Small intestine (tissue), 7 donors: ENCODE measurements around the gene NCBP1. TPM values are rescaled to one million over a fixed set of nuclear protein-coding genes. Genes with fewer than 3 reads are reported as not detected.

Experiments
- DNase-seq, 2 donors: peaks; one replicate each; pipeline versions ENCODE4 v3.0.0 to v3.0.0-alpha.2; 2013
- FAIRE-seq: peaks from 2 replicates; lab custom pipeline; 2012; peaks lifted over from hg19 to GRCh38; lab: Jason Lieb, UNC
- H3K27ac ChIP-seq, 3 donors: one replicate each; pipeline ENCODE4 v1.5.1; 2013; ENCODE audit warnings: low read length in 2 of 3, mild to moderate bottlenecking in 2 of 3, control low read depth in 1 of 3, inconsistent platforms in 1 of 3, low read depth in 1 of 3, moderate library complexity in 1 of 3
- H3K27me3 ChIP-seq, 3 donors: one replicate each; pipeline ENCODE4 v1.6.1; 2013; ENCODE audit warnings: low read length in 3 of 3, inconsistent platforms in 1 of 3; ENCODE audit not compliant: control insufficient read depth in 3 of 3, insufficient read depth in 3 of 3
- H3K36me3 ChIP-seq, 3 donors: one replicate each; pipeline ENCODE4 v1.6.1; 2013; ENCODE audit warnings: low read length in 3 of 3, inconsistent platforms in 1 of 3, low read depth in 1 of 3, mild to moderate bottlenecking in 1 of 3, moderate library complexity in 1 of 3; ENCODE audit not compliant: control insufficient read depth in 3 of 3, insufficient read depth in 2 of 3
- H3K4me1 ChIP-seq, 3 donors: one replicate each; pipeline ENCODE4 v1.6.1; 2013; ENCODE audit warnings: low read length in 2 of 3, inconsistent platforms in 1 of 3, low read depth in 1 of 3, mild to moderate bottlenecking in 1 of 3, moderate library complexity in 1 of 3; ENCODE audit not compliant: control insufficient read depth in 3 of 3, insufficient read depth in 2 of 3
- H3K4me3 ChIP-seq, 3 donors: one replicate each; pipeline ENCODE4 v1.5.1; 2013; ENCODE audit warnings: low read length in 3 of 3, control low read depth in 1 of 3, inconsistent platforms in 1 of 3, low read depth in 1 of 3, mild to moderate bottlenecking in 1 of 3, moderate library complexity in 1 of 3
- H3K9me3 ChIP-seq, 2 donors: one replicate each; pipeline ENCODE4 v1.6.1; 2013; ENCODE audit warnings: low read depth in 1 of 2, low read length in 1 of 2; ENCODE audit not compliant: control insufficient read depth in 2 of 2, insufficient read depth in 1 of 2
- WGBS, 3 donors: extraction: QIAGEN DNeasy Blood & Tissue Kit; methylation state at CpG; one replicate each; pipeline ENCODE4 v1.1.7; 2013; 5-methylcytosine and 5-hydroxymethylcytosine counted together
- polyA plus RNA-seq, 4 donors: library from polyadenylated mRNA; stranded (reverse) in 3 of 4; unstranded in 1 of 4; fragments of 200-250 nt in 3 of 4; fragments of 120-200 nt in 1 of 4; gene quantifications; one replicate each; pipeline versions ENCODE4 v1.2.1 to v1.2.3, GENCODE V29; 2013
- donor health status: healthy with polysubstance abuse.
- donor health status: control.
- donor health status: control.
- donor health status: Bipolar disorder and iron deficiency.
- donor health status: healthy.

NCBP1 gene
- polyA plus RNA-seq, 4 donors: 5.9 to 29.7 (median 11.0) TPM

DNA sequence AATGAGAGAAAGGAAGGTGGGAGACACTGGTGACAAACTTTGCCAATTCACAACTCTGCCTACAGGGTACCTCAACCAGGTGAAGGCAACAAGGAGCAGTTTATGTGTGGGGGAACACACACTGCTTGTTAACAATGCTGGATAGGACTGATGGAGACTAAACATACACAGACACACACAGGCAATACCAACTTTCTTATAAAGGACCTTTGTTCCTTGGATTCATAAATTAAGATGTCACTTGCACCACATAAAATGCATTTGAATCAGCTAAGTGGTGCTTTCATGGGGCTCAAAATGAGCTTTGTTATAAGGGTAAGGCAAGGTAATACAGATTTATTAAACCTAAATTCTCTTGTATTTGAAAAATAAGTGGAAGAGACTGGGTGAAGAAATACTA lies 4.5 kb upstream of the NCBP1 start:
- H3K9me3 ChIP-seq: no peaks in the 10 kb centered on the region
- FAIRE-seq (no peak), DNase-seq (no peak)
- no peaks in the 10 kb centered on the region for H3K27me3 ChIP-seq
- H3K27ac ChIP-seq: no peak overlapping the region
- no peaks in the 10 kb centered on the region for H3K36me3 ChIP-seq
- H3K4me1 ChIP-seq: peaks cover 0 to 6% (median 2%) of the 10 kb centered on the region in 3 donors
- no peak overlapping the region for H3K4me3 ChIP-seq

GRCh38 chr9:97630591-97630990 lies 3.0 kb upstream of the NCBP1 start:
- H3K27me3 ChIP-seq: no peaks in the 10 kb centered on the region
- no peak for FAIRE-seq
- H3K9me3 ChIP-seq: no peaks in the 10 kb centered on the region
- no peak overlapping the region for H3K27ac ChIP-seq
- DNase-seq: no peak
- peaks cover 0 to 3% (median 0%) of the 10 kb centered on the region in 3 donors for H3K36me3 ChIP-seq
- no peak overlapping the region for H3K4me3 ChIP-seq
- peaks cover 2 to 13% (median 7%) of the 10 kb centered on the region in 3 donors for H3K4me1 ChIP-seq

DNA sequence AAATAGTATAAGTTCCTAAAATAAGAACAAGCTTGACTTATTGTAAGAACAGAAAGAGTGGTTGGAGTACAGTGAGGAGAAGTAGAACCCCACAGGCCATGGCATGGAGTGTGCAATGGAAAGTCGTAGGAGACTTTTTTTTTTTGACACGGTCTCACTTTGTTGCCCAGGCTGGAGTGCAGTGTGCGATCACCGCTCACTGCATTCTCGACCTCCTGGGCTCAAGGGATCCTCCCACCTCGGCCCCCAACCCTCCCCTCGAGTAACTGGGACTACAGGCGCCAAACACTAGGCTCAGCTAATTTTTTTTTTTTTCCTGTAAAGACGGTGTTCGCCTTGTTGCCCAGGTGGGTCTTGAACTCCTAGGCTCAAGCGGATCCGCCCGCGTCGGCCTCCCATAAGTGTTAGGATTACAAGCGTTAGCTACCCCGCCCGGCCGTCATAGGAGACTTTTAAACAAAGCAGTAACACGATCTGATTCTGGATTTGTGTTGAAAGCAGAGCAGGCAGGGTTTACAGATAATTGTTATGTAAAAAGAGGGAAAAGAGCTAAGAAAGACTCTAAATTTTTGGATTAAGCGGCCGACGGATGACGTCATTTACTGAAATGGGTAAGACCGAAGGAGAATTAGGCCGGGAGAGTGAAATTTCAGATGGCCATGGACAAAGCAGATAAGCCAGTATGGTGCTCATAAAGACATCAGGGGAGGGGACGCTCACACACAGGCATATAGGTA lies 1.2 kb upstream of the NCBP1 start:
- FAIRE-seq (no peak), DNase-seq (peak in 1 of 2 donors; percentile 10)
- peaks cover 2 to 16% (median 7%) of the 10 kb centered on the region in 3 donors for H3K4me1 ChIP-seq
- WGBS, 3 donors: 1 to 2% (median 1%) methylated on average over 27 of the region's 27 CpGs
- no peaks in the 10 kb centered on the region for H3K9me3 ChIP-seq
- H3K36me3 ChIP-seq: peaks cover 0 to 3% (median 0%) of the 10 kb centered on the region in 3 donors
- peak overlapping the region; percentile 98 to 100 (median 99) for H3K27ac ChIP-seq
- no peaks in the 10 kb centered on the region for H3K27me3 ChIP-seq
- peak overlapping the region; percentile 53 to 94 (median 90) for H3K4me3 ChIP-seq

GRCh38 chr9:97633859-97634490 lies 354 bp downstream of the NCBP1 start:
- DNase-seq (peak in 1 of 2 donors; percentile 38), FAIRE-seq (no peak)
- H3K4me3 ChIP-seq: peak overlapping the region; percentile 85 to 94 (median 90)
- 0 to 1% (median 1%) methylated on average over 41 to 43 of the region's 43 CpGs for WGBS, 3 donors
- peak overlapping the region; percentile 98 to 100 (median 99) for H3K27ac ChIP-seq
- H3K9me3 ChIP-seq: no peaks in the 10 kb centered on the region
- no peaks in the 10 kb centered on the region for H3K27me3 ChIP-seq
- H3K36me3 ChIP-seq: peaks cover 0 to 3% (median 0%) of the 10 kb centered on the region in 3 donors
- H3K4me1 ChIP-seq: peaks cover 2 to 16% (median 4%) of the 10 kb centered on the region in 3 donors

DNA sequence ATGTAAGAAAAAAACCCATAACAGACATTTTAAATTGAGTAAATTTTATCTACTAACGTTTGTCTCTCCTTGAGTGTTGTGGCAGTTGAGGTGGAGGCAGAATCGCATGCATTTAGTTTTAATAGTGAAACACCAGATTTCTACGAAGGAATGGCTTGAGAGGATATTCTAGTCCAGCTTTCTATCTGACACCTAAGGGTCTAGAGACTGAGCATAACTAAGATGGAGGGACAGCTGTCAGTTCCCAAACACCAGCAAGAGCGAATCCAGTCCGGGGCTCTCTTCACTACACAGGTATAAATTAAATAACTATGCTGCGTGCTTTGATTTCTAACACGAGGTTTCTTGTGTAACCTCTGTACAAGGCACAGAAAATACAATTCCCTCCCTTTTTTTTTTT lies 1.4 kb downstream of the NCBP1 start:
- Histone ChIP-seq H3K9me3 (no peaks in the 10 kb centered on the region), H3K4me3 (peak overlapping the region in 2 of 3 donors; percentile 90 to 94), H3K27ac (peak overlapping the region in 1 of 3 donors; percentile 100), H3K4me1 (peaks cover 2 to 16% (median 4%) of the 10 kb centered on the region in 3 donors), H3K36me3 (peaks cover 0 to 3% (median 0%) of the 10 kb centered on the region in 3 donors), H3K27me3 (no peaks in the 10 kb centered on the region)
- FAIRE-seq (no peak), DNase-seq (no peak)
- WGBS, 3 donors: 58 to 69% (median 64%) methylated on average over 7 of the region's 7 CpGs

GRCh38 chr9:97636903-97637302 lies 3.3 kb downstream of the NCBP1 start:
- H3K27me3 ChIP-seq: no peaks in the 10 kb centered on the region
- H3K36me3 ChIP-seq: peaks cover 0 to 3% (median 0%) of the 10 kb centered on the region in 3 donors
- H3K4me3 ChIP-seq: no peak overlapping the region
- 52 to 71% (median 54%) methylated on average over 3 of the region's 3 CpGs for WGBS, 3 donors
- no peak for FAIRE-seq
- DNase-seq: no peak
- H3K9me3 ChIP-seq: no peaks in the 10 kb centered on the region
- H3K4me1 ChIP-seq: peaks cover 4 to 11% (median 5%) of the 10 kb centered on the region in 3 donors
- H3K27ac ChIP-seq: no peak overlapping the region

- FAIRE-seq (no peak), DNase-seq (no peak)
- Histone ChIP-seq H3K4me1 (peaks cover 4 to 10% (median 5%) of the 10 kb centered on the region in 3 donors), H3K4me3 (no peak overlapping the region), H3K27ac (no peak overlapping the region), H3K9me3 (no peaks in the 10 kb centered on the region), H3K36me3 (peaks cover 0 to 4% (median 3%) of the 10 kb centered on the region in 3 donors), H3K27me3 (no peaks in the 10 kb centered on the region)
- 80 to 85% (median 81%) methylated on average over 3 of the region's 3 CpGs for WGBS, 3 donors
These were observed 5.0 kb downstream of the NCBP1 start for GRCh38 chr9:97638666-97639065.

- no peak for DNase-seq
- 80 to 92% (median 86%) methylated on average over 2 of the region's 2 CpGs for WGBS, 3 donors
- Histone ChIP-seq H3K4me1 (peaks cover 0 to 4% (median 3%) of the 10 kb centered on the region in 3 donors), H3K4me3 (no peak overlapping the region), H3K36me3 (peaks cover 0 to 9% (median under 1%) of the 10 kb centered on the region in 3 donors), H3K27ac (no peak overlapping the region), H3K27me3 (no peaks in the 10 kb centered on the region), H3K9me3 (no peaks in the 10 kb centered on the region)
- FAIRE-seq: no peak
These were observed 6.7 kb downstream of the NCBP1 start for GRCh38 chr9:97640325-97640724.
